ENCODE measurements around the gene STK38L.

DNA sequence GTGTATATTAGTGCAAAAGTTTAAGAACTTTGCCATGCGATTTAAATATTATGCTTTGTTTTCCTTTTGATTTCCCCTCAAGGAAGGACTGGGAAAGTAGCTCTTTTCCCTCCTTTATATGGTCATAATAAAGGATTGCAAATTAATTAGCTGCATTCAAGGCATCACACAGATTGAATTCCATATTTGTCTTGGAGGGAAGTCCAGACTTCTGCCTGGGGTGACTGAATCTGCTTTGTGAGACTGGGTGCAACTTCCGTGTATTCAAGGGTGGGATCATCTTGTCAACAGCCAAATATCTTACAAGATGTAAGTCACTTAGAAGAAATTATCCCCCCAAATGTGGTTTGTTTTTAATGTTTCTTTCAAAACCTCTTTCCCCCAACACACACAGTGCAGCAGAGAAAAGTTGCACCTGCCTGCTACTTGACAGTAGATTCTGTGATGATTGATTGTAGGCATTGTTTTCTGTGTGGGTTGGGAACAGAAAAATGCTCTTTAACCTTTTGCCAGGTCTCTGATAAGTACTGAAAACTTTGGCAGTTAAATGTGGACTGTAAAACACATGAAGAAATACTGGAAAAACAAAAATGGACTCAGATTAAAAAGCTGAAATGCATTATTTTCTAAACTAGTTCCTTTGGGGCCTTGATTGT, 28.4 kb downstream of the STK38L start:
- no peak for TF ChIP-seq POLR2AphosphoS5 (IDR thresholded peaks at IDR 0.05)
- TF ChIP-seq, protein P1, sequence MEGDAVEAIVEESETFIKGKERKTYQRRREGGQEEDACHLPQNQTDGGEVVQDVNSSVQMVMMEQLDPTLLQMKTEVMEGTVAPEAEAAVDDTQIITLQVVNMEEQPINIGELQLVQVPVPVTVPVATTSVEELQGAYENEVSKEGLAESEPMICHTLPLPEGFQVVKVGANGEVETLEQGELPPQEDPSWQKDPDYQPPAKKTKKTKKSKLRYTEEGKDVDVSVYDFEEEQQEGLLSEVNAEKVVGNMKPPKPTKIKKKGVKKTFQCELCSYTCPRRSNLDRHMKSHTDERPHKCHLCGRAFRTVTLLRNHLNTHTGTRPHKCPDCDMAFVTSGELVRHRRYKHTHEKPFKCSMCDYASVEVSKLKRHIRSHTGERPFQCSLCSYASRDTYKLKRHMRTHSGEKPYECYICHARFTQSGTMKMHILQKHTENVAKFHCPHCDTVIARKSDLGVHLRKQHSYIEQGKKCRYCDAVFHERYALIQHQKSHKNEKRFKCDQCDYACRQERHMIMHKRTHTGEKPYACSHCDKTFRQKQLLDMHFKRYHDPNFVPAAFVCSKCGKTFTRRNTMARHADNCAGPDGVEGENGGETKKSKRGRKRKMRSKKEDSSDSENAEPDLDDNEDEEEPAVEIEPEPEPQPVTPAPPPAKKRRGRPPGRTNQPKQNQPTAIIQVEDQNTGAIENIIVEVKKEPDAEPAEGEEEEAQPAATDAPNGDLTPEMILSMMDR (IDR thresholded peaks at IDR 0.05) = no peak
- no peak for TF ChIP-seq POLR2A (IDR thresholded peaks at IDR 0.05)
